Measurements from ENCODE around the gene PGRMC1. TPM values are rescaled to one million over a fixed set of nuclear protein-coding genes. Genes with fewer than 3 reads are reported as not detected.
"Not testable (repeated sequence)": the region's sequence is repeated elsewhere in the genome, so short reads cannot be mapped to it uniquely, and the experiment has no call there.

The PGRMC1 gene
- total RNA-seq, 1 experiment from 2014 or later, result 177 TPM

DNA sequence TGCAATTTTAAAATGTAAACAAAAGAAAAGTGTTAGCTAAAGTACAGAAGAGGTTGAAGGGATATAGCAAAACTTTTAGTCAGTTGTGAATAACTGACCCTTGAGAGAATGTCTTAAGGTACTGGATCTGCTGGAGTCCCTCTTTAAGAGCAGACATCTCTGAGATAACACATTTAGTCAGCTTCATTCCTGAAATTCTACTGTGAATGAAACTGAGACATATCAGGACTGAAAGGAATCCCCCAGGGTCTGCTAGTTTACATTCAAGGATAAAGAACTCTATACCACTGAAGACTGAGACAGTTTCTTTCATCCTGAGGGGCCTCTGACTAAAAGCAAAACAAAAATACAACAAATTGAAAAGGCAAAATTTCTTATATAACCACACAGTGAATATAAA, 54.4 kb downstream of the PGRMC1 start:
- H3K4me3 Mint-ChIP-seq, result no peak overlapping the region
- peaks cover 6% of the 10 kb centered on the region; the same call in 1 of the 2 replicates for H3K9me3 Mint-ChIP-seq
- no peak overlapping the region for H3K27ac Mint-ChIP-seq
- ChIA-PET CTCF (no interaction called here), POLR2A (no interaction called here)
- no peak for TF ChIP-seq CBFB (CRISPR knock-in tag; IDR thresholded peaks at IDR 0.05; ENCODE audit: low read depth)
- TF ChIP-seq EMX1 (CRISPR knock-in tag; IDR thresholded peaks at IDR 0.05), result no peak
- TF ChIP-seq CREB1 (CRISPR knock-in tag; IDR thresholded peaks at IDR 0.05), result no peak
- TF ChIP-seq, protein P1, sequence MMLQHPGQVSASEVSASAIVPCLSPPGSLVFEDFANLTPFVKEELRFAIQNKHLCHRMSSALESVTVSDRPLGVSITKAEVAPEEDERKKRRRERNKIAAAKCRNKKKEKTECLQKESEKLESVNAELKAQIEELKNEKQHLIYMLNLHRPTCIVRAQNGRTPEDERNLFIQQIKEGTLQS (CRISPR knock-in tag; conservative IDR thresholded peaks at IDR 0.05), result no peak
- TF ChIP-seq TEAD4 (CRISPR knock-in tag; IDR thresholded peaks at IDR 0.05), result no peak
- no peak for TF ChIP-seq SP1 (CRISPR knock-in tag; conservative IDR thresholded peaks at IDR 0.05)
- TF ChIP-seq, protein P2, sequence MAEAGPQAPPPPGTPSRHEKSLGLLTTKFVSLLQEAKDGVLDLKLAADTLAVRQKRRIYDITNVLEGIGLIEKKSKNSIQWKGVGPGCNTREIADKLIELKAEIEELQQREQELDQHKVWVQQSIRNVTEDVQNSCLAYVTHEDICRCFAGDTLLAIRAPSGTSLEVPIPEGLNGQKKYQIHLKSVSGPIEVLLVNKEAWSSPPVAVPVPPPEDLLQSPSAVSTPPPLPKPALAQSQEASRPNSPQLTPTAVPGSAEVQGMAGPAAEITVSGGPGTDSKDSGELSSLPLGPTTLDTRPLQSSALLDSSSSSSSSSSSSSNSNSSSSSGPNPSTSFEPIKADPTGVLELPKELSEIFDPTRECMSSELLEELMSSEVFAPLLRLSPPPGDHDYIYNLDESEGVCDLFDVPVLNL (CRISPR knock-in tag; IDR thresholded peaks at IDR 0.05; ENCODE audit: borderline replicate concordance, low read depth), result no peak
- TF ChIP-seq NR2C2 (CRISPR knock-in tag; IDR thresholded peaks at IDR 0.05), result no peak
- no peak for TF ChIP-seq JAZF1 (CRISPR knock-in tag; IDR thresholded peaks at IDR 0.05)
- TF ChIP-seq ETV6 (CRISPR knock-in tag; IDR thresholded peaks at IDR 0.05), result no peak
- no peak for TF ChIP-seq ESRRA (CRISPR knock-in tag; IDR thresholded peaks at IDR 0.05; ENCODE audit: borderline replicate concordance)
- TF ChIP-seq, protein P3, sequence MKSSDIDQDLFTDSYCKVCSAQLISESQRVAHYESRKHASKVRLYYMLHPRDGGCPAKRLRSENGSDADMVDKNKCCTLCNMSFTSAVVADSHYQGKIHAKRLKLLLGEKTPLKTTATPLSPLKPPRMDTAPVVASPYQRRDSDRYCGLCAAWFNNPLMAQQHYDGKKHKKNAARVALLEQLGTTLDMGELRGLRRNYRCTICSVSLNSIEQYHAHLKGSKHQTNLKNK (CRISPR knock-in tag; IDR thresholded peaks at IDR 0.05), result no peak
- TF ChIP-seq, protein P4, sequence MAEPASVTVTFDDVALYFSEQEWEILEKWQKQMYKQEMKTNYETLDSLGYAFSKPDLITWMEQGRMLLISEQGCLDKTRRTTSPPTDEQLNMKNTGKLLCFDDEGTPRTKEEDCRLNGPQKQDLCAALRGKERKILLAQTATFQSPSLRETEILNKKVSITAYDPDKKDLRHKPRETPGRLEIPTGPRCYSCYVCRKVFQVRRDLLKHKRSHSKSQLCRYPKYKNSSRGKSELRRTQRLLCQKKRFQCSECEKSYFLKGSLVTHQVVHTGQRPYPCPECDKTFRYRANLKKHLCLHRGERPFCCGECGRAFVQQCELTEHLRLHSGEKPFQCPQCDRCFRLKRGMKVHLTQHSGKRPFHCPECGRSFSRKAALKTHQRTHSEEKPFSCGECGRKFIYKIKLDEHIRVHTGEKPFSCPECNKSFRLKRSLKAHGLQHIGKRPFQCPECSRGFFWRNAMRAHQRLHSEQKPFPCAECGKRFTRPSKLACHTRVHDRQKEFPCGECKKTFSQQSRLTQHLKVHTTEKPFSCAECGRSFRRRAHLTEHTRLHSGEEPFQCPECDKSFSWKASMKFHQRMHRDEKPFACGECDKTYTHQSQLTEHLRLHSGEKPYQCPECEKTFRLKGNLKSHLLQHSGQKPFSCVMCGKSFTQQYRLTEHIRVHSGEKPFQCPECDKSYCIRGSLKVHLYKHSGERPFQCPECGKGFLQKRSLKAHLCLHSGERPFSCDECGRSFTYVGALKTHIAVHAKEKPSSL (CRISPR knock-in tag; conservative IDR thresholded peaks at IDR 0.05), result no peak
- TF ChIP-seq RORB (CRISPR knock-in tag; IDR thresholded peaks at IDR 0.05), result no peak
- TF ChIP-seq, protein P5, sequence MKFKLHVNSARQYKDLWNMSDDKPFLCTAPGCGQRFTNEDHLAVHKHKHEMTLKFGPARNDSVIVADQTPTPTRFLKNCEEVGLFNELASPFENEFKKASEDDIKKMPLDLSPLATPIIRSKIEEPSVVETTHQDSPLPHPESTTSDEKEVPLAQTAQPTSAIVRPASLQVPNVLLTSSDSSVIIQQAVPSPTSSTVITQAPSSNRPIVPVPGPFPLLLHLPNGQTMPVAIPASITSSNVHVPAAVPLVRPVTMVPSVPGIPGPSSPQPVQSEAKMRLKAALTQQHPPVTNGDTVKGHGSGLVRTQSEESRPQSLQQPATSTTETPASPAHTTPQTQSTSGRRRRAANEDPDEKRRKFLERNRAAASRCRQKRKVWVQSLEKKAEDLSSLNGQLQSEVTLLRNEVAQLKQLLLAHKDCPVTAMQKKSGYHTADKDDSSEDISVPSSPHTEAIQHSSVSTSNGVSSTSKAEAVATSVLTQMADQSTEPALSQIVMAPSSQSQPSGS (CRISPR knock-in tag; IDR thresholded peaks at IDR 0.05; ENCODE audit: borderline replicate concordance, low read depth), result no peak
- TF ChIP-seq, protein P6, sequence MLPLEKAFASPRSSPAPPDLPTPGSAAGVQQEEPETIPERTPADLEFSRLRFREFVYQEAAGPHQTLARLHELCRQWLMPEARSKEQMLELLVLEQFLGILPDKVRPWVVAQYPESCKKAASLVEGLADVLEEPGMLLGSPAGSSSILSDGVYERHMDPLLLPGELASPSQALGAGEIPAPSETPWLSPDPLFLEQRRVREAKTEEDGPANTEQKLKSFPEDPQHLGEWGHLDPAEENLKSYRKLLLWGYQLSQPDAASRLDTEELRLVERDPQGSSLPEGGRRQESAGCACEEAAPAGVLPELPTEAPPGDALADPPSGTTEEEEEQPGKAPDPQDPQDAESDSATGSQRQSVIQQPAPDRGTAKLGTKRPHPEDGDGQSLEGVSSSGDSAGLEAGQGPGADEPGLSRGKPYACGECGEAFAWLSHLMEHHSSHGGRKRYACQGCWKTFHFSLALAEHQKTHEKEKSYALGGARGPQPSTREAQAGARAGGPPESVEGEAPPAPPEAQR (CRISPR knock-in tag; IDR thresholded peaks at IDR 0.05), result no peak
- no peak for TF ChIP-seq ATF1 (CRISPR knock-in tag; IDR thresholded peaks at IDR 0.05)
- no peak for TF ChIP-seq FOXK1 (CRISPR knock-in tag; IDR thresholded peaks at IDR 0.05)
- no peaks in the 10 kb centered on the region for H3K4me1 Mint-ChIP-seq
- no peaks in the 10 kb centered on the region for H3K36me3 Mint-ChIP-seq
- ATAC-seq (no peak), DNase-seq (ENCODE audit: low spot score) (no peak)
- H3K27me3 Mint-ChIP-seq (ENCODE audit: low read depth), result no peaks in the 10 kb centered on the region

DNA sequence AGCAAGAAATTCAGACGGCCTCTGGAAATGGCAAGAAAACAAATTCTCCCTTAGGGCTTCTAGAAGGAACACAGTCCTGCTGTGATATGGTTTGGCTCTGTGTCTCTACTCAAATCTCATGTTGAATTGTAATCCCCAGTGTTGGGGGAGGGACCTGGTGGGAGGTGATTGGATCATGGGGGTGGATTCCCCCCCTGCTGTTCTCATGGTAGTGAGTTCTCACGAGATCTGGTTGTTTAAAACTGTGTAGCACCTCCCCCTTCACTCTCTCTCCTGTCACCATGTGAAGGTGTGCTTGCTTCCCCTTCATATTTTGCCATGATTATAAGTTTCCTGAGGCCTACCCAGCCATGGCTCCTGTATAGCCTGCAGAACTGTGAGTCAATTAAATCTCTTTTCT, 55.2 kb downstream of the PGRMC1 start:
- CTCF ChIA-PET; H3K27me3 Mint-ChIP-seq (ENCODE audit: low read depth); H3K9me3 Mint-ChIP-seq; H3K27ac Mint-ChIP-seq; DNase-seq (ENCODE audit: low spot score); H3K36me3 Mint-ChIP-seq; POLR2A ChIA-PET; H3K4me3 Mint-ChIP-seq; H3K4me1 Mint-ChIP-seq; ATAC-seq: not testable (repeated sequence)

Data from WTC11 (cell line).